Mucosa of descending colon (tissue), 3 donors: Measurements from ENCODE around the gene LRRN4. TPM values are rescaled to one million over a fixed set of nuclear protein-coding genes. Genes with fewer than 3 reads are reported as not detected.

Experiments used
- ATAC-seq: fragments of 200-7000 bp; cut with Tn5 transposase; one replicate; pipeline ENCODE4 v1.9.1; 2020; ENCODE audit warnings: mild to moderate bottlenecking, moderate library complexity
- DNase-seq, 3 donors: peaks; one replicate each; pipeline ENCODE4 v3.0.0-alpha.2; 2020
- H3K36me3 ChIP-seq: fragments of 200-600 bp; one replicate; pipeline ENCODE4 v1.8.0; 2021; ENCODE audit warnings: low read depth, mild to moderate bottlenecking
- H3K4me1 ChIP-seq: fragments of 200-600 bp; one replicate; pipeline ENCODE4 v1.8.0; 2021; ENCODE audit warnings: low read depth, mild to moderate bottlenecking
- H3K4me3 ChIP-seq: fragments of 200-600 bp; one replicate; pipeline ENCODE4 v1.8.0; 2021; ENCODE audit warnings: mild to moderate bottlenecking
- H3K9me3 ChIP-seq: fragments of 200-600 bp; one replicate; pipeline ENCODE4 v1.8.0; 2021; ENCODE audit warnings: mild to moderate bottlenecking
- intact Hi-C, 2 donors: fragments of 100-400 bp; cut with DNase I in 1 of 2; cut with micrococcal nuclease in 1 of 2; formaldehyde crosslinking; loops; one replicate each; pipeline versions ENCODE4 v1.11.0 to v1.11.1; 2022; cut with DNase I, micrococcal nuclease
- total RNA-seq, 3 donors: library from RNA; stranded (reverse); fragmentation: NEBNext Ultra II Directional in 2 of 3; extraction: Animal tissue kit (Norgen Biotek cat#: 25700) in 2 of 3; gene quantifications; one replicate each; pipeline versions ENCODE4 v1.2.1 to v1.2.4, GENCODE V29; 2021 to 2023
- TF ChIP-seq, protein P1 (sequence below): fragments of 200-600 bp; IDR thresholded peaks from one replicate; pipeline ENCODE4 v1.8.0; 2022; ENCODE audit warnings: antibody characterized with exemption, mild to moderate bottlenecking
- donor health status: DM: no; HTN: no; CAD: no; lungs with moderate emphysema.
- donor health status: DM: no; HTN: no; CAD: no.
- donor health status: DM: no; HTN: yes; CAD: no.

The LRRN4 gene
- total RNA-seq, 3 donors from 2014 or later: not detected

DNA sequence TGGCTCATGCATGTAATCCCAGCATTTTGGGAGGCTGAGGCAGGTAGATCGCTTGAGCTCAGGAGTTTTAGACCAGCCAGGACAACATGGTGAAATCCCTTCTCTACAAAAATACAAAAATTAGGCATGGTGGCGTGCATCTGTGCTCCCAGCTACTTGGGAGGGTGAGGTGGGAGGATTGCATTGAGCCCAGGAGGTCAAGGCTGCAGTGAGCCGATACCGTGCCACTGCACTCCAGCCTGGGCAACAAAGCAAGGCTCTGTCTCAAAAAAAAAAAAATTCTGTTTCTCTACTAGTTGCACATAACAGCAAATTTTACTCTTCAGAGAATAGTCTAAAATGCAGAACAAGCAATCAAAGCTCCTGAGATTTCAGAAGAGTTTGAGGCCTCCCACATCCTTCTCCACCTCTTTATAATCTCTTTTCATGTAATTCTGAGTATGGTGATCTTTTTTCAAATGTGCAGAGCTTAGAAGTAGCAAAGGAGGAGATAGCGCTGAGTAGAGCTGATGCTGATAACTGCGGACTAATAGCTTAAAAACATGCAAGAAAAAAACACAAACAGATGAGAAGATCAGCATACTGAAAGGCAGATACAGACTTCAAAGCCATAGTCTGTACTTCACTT is 23.3 kb downstream of the LRRN4 start:
- DNase-seq: no peak
- H3K4me1 ChIP-seq: no peaks in the 10 kb centered on the region
- ATAC-seq: no peak
- TF ChIP-seq, protein P1, sequence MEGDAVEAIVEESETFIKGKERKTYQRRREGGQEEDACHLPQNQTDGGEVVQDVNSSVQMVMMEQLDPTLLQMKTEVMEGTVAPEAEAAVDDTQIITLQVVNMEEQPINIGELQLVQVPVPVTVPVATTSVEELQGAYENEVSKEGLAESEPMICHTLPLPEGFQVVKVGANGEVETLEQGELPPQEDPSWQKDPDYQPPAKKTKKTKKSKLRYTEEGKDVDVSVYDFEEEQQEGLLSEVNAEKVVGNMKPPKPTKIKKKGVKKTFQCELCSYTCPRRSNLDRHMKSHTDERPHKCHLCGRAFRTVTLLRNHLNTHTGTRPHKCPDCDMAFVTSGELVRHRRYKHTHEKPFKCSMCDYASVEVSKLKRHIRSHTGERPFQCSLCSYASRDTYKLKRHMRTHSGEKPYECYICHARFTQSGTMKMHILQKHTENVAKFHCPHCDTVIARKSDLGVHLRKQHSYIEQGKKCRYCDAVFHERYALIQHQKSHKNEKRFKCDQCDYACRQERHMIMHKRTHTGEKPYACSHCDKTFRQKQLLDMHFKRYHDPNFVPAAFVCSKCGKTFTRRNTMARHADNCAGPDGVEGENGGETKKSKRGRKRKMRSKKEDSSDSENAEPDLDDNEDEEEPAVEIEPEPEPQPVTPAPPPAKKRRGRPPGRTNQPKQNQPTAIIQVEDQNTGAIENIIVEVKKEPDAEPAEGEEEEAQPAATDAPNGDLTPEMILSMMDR: no peak
- H3K4me3 ChIP-seq: no peak overlapping the region
- peaks cover under 1% of the 10 kb centered on the region for H3K36me3 ChIP-seq
- intact Hi-C loops: no loop called here
- H3K9me3 ChIP-seq: no peaks in the 10 kb centered on the region

DNA sequence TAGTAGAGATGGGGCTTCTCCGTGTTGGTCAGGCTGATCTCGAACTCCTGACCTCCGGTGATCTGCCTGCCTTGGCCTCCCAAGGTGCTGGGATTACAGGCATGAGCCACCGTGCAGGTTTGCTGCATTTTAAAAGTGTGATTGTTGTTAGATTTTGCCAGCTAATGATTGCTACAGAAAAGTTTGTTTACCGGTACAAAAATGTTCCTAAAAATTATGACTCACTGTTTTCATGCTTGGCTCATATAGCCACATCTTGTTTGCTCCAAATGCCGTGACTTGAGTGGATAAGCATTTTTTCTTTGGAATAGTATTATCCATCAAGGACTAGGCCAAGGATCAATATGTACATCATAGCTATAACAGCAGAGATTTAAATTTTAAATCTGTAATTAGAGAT is 24.3 kb downstream of the LRRN4 start:
- Histone ChIP-seq H3K4me3 (no peak overlapping the region), H3K9me3 (no peaks in the 10 kb centered on the region), H3K4me1 (no peaks in the 10 kb centered on the region), H3K36me3 (no peaks in the 10 kb centered on the region)
- no peak for ATAC-seq
- TF ChIP-seq, protein P1: no peak
- intact Hi-C loops: no loop called here
- no peak for DNase-seq

DNA sequence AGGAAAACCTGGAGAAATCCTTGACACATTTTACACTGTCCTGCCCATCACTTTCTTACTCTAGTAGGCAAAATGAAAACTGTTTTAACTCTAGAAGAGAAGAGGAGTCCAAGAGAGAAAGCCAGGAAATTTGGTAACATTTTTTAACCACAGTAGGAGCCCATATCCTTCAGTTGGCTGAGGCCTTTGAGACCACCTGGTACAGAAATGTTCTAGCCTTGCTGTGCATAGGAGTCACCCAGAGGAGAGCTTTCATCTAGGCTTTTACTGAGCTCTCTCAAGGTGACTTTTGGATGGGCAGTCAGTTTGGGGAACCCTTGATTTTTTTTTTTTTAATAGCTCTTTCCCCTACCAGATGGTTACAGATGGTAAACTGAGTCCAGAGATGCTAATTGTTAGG is 25.0 kb downstream of the LRRN4 start:
- ATAC-seq (no peak), DNase-seq (no peak)
- no peaks in the 10 kb centered on the region for H3K36me3 ChIP-seq
- no peak overlapping the region for H3K4me3 ChIP-seq
- H3K9me3 ChIP-seq: no peaks in the 10 kb centered on the region
- TF ChIP-seq, protein P1: no peak
- intact Hi-C loops: no loop called here
- no peaks in the 10 kb centered on the region for H3K4me1 ChIP-seq

DNA sequence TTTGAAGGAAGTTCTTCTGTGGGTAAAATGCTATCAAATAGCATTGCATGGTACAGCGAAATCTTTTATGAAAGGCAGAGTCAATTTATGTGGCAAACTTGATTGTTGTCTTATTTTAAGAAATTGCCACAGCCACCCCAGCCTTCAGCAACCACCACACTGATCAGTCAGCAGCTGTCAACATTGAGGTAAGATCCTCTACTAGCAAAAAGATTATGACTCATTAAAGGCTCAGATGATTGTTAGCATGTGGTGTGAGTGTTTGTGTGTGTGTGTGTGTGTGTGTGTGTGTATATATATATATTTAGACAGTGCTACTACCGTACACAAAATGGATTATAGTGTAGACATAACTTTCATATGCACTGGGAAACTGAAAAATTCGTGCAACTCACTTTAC is 27.8 kb downstream of the LRRN4 start:
- Histone ChIP-seq H3K36me3 (no peaks in the 10 kb centered on the region), H3K4me3 (no peak overlapping the region), H3K9me3 (no peaks in the 10 kb centered on the region), H3K4me1 (no peaks in the 10 kb centered on the region)
- DNase-seq: no peak
- intact Hi-C loops: no loop called here
- TF ChIP-seq, protein P1: no peak
- no peak for ATAC-seq

DNA sequence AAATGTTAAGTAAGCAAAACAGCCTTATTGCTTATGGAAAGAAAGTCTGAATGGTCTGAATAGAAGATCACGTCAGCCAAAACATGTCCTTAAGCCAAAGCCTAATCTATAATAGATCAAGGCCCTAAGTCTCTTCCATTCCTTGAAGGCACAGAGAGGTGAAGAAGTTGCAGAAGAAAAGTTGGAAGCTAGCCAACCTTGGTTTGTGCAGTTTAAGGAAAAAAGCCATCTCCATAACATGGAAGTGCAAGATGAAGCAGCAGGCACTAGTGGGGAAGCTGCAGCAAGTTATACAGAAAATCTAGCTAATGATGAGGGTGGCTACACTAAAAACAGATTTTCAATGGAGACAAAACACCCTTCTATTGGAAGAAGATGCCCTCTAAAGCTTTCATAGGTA is 29.1 kb downstream of the LRRN4 start:
- no peak overlapping the region for H3K4me3 ChIP-seq
- intact Hi-C loops: no loop called here
- H3K4me1 ChIP-seq: no peaks in the 10 kb centered on the region
- ATAC-seq: no peak
- no peaks in the 10 kb centered on the region for H3K36me3 ChIP-seq
- no peaks in the 10 kb centered on the region for H3K9me3 ChIP-seq
- TF ChIP-seq, protein P1: no peak
- no peak for DNase-seq

DNA sequence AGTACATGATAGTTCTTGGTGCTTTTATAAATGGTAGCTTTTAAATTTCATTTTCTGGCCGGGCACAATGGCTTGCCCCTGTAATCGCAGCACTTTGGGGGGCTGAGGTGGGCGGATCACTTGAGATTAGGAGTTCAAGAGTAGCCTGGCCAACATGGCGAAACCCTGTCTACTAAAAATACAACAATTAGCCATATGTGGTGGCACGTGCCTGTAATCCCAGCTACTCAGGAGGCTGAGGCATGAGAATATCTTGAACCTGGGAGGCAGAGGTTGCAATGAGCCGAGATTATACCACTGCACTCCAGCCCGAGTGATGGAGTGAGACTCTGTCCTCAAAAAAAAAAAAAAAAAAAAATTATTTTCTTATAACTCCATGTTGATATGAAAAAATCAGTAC is 36.0 kb downstream of the LRRN4 start:
- Histone ChIP-seq H3K9me3 (no peaks in the 10 kb centered on the region), H3K4me3 (no peak overlapping the region), H3K4me1 (no peaks in the 10 kb centered on the region), H3K36me3 (no peaks in the 10 kb centered on the region)
- intact Hi-C loops: no loop called here
- ATAC-seq: no peak
- TF ChIP-seq, protein P1: no peak
- no peak for DNase-seq
